Kidney capillary endothelial cell (primary cell): ENCODE data around the gene CACNA1D.

Experiments
- DNase-seq: peaks from one replicate; pipeline ENCODE4 v3.0.0-alpha.2; 2018; ENCODE audit warnings: low spot score

CACNA1D gene

DNA sequence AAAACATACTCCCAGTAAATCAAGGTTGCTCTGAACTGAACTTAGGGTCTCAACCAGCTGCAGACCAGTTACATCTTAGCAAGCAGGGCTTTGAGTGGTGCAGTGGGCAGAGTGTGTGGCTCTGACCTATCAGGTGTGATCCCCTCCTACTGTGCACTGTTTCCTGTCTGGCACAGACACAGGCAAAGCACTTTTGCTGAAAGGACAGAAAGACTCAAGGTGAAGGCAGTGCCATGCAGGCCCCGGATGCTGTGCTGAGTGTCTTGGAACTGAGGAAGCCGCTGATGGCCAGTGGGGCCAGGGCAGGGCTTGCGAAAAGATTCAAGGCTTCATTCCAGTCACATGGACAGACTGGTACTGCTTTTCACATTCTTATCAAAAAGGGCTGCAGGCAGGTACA, 85.2 kb downstream of the CACNA1D start:
- DNase-seq = no peak

DNA sequence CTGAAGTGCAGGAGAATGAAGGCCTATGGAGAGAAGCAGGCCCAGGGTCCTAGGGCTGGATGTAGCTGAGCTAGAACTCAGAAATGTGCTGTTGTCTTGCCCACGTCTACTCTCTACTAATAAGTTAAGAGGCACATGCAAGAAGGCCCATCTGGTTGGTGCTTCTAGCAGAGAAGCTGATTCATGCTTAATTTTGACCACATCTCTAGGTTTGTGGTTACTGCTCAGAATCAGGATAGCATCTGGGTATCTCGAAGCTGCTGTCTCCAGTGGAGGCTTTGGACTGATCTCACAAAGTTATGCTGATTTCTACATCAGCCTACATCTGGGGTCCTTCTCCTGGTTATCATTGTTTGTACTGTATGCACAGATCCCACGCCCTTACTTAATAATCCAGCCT, 87.3 kb downstream of the CACNA1D start:
- no peak for DNase-seq

DNA sequence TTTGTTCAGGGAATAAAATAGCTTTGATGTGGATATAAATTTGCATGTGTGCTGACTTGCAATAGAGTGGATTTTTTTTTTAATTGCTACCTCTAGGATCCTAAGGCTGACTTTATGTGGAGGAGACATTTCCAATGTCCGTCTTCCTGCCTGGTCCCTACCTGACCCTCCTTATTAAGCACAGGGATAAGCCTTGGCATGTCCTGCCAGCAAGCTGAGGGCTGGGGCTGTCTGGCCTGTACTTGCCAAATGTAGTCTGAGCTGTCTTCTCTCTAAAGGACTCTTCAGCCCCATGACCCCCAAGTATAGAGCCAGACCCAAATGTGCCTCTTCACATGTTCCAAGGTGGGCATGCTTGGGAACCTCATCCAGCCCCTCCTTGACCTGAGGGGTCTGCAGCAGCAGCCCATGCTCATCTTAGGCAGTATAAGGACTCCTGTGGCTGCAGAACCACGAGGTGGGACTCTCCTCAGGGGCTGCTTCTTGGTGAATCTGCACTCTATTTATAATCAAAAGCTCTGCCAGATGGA, 88.8 kb downstream of the CACNA1D start:
- DNase-seq = no peak

DNA sequence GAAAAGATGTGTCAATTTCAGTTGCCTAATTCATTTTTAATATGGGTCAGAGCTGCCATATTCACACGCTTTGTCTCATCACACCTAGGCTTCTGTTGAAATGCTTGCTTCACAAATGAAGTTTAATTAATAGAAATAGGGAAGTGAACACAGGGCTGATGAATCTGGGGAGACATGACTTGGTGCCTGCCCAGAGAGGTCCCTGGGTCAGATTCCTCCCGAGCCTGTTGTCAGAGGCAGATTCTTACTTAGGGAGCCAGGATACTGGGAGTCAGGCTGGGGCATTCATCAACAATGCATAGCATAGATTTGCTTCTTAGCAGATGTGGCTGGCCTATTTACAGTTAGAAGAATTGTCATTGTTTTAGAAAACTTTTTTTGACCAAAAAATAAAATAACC, 90.6 kb downstream of the CACNA1D start:
- no peak for DNase-seq

DNA sequence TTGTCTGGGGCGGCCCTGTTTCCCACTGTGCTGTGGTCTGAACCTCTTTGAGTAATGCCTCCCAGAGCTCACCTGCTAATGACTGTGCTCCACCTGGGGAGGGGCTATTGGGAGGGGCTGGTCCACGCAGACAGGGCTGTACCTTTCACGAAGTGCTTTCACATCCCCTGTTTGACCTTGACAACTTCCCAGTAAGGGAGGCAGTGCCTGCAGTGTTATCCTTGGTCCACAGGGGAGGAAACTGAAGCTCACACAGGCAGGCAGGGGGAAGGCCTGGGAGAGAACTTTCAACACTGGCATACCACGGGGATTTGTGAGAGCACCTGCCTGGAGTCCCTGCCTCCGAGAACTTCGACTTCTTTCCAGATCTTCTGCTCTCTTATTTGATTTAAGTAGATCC, 91.2 kb downstream of the CACNA1D start:
- DNase-seq = no peak

DNA sequence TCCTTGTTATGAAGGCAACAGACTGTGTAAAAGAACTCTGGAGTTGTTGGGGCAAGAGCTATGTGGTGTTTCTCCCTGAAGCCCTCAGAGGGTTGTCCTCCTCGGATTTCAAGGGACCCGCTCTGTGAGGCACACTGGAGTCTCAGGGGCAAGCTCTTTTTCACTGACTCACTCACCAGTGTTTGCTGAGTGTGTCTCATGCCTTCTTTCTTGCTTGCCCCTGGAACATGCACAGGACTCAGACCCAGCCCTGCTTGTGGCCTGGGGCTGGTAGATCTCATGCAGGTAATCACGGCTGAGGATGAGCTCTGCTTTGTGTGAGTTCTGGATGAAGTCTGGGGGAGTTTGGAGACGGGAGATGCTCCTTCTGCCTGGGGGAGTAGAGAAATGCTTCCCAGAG, 93.7 kb downstream of the CACNA1D start:
- DNase-seq = no peak

DNA sequence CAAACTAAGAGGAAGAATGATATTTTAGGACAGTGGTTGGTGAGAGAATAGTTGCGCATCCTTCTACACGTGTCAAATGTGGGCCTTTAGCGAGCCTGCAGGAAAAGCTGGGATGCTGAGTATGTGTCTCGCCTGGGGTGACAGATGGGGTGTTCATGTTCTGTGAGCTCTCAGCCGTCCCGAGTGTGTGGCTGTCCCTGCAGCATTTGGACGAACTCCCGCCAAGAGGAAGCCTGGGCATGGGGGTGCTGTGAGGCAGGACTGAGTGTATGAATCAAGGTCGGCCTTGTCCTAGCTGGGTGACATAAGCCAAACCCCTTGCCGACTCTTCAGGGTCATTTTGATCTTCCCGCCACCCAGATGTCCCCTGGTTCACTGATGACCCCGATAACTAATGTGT, 94.8 kb downstream of the CACNA1D start:
- no peak for DNase-seq

DNA sequence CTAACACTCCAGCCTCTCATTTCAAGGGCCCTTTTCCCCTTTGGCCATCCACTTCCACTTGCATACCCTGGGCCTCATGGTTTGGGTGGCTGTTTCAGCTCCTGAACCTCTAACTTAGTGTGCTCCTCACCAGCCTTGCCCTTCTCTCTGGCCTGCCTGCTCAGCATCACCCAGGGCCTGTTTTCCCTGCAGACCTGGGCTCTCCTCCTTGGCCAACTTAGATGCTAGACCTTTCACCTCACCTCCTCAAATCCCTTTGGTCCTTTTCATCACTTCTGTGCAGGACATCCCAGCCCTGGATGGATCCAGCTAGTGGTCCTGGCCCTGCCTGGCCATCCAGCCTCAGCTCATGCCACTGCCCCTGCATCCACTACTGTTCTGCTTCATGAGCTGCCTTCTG, 95.4 kb downstream of the CACNA1D start:
- DNase-seq = no peak

DNA sequence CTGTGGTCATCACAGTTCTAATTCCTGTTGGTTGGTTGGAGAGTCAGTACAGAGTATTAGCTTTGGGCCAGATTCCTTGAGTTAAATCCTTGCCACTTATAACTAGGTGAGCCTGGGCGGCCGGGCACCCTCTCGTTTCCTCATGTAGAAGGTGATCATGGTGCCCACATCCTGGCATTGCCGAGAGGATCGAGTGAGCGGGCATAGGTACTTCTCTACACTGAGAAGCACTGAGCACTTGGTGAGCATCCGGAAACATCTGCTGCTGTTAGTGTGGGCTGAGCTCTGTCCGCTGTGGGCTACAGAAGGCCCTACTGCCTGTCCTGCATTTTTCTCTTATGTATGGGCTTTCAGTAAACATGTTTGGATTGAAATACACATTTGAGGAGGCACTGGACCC, 96.2 kb downstream of the CACNA1D start:
- DNase-seq = no peak

DNA sequence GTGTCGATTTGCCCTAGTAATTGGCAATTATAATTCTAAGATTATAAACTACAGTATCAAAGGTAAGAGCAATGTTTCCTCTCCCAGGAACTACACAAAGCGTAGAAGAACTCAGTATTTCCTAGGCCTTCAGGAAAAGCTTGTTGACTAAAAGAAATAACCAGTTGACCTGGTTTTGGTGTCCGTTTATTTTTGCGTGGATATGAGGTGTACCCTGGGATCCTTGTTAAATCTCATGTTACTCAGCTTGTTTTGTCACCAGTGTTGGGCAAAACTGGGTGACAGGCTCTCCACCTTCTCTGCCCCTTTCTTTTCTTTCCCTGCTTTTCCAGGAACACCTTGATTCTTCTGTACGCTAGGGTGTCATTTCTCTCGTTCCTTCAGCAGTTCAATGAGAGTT, 97.2 kb downstream of the CACNA1D start:
- no peak for DNase-seq

DNA sequence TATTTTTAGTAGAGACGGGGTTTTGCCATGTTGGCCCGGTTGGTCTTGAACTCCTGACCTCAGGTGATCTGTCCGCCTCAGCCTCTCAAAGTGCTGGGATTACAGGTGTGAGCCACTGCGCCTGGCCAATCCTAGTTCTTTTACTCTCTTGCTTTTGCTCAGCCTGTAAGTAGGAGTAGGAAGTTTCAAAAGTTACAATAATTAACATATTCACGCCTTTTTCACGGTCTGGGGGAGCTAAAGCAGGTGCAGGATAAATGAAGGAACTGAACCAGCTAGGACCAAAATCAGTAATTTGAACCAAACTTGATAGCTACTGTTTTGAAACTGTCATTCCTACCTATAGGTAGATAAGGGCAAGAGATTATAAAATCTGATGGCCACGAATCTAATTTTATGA, 98.5 kb downstream of the CACNA1D start:
- DNase-seq = no peak

DNA sequence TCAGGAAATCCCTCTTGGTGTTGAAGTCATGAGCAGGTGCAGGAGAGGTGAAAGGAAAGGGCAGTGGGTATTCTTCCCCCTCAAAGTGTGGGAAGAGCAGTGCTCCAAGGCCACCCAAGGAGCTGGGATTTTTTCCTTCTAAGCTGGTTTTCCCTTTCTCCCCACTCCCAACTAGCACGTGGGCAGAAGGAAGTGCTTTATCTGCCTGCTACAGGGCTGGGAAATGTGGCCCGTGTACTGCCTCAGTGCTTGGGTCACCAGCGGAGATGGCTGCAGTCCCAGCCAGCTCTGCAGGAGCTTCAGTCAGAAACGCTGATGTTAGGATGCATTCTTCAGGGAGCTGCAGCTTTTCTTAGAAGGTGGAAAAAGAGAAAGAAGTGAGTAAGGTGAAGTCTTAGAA, 99.2 kb downstream of the CACNA1D start:
- no peak for DNase-seq

DNA sequence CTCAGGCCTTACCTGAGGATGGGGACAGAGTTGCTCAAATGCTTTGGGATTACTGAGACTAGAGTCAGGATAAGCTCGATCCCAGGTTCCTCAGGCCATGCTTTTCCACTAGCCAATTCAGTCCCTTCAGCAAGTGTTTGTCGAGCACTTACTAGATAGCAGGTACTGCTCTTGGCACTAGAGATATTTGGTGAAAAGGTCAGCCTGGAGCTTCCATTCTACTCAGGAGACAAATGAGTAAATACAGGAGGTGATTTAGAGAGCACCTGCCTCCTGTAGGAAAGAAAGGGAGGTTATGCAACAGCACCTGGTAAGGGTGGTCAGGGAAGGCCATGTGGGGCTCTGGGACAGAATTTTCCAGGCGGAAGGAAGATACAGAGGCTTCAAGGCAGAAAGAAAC, 99.9 kb downstream of the CACNA1D start:
- DNase-seq = no peak

DNA sequence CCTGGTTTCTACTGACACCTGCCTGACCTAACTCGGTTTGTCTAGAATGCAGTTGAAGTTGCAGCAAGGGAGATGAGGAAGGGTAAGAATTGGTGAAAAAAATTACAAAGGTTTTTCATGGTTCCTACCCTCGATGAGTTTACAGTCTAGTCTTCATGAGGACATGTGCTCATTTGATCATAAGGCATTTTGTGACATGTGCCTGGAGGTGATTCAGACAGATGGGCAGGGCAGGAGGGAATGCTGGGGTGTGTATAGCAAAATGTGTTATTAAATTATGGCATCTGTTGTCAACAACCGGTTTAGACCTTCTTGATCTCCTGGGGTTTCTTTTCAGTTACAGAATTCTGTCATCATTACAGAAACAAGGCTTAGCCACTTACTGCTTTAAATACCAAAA, 101.2 kb downstream of the CACNA1D start:
- no peak for DNase-seq

DNA sequence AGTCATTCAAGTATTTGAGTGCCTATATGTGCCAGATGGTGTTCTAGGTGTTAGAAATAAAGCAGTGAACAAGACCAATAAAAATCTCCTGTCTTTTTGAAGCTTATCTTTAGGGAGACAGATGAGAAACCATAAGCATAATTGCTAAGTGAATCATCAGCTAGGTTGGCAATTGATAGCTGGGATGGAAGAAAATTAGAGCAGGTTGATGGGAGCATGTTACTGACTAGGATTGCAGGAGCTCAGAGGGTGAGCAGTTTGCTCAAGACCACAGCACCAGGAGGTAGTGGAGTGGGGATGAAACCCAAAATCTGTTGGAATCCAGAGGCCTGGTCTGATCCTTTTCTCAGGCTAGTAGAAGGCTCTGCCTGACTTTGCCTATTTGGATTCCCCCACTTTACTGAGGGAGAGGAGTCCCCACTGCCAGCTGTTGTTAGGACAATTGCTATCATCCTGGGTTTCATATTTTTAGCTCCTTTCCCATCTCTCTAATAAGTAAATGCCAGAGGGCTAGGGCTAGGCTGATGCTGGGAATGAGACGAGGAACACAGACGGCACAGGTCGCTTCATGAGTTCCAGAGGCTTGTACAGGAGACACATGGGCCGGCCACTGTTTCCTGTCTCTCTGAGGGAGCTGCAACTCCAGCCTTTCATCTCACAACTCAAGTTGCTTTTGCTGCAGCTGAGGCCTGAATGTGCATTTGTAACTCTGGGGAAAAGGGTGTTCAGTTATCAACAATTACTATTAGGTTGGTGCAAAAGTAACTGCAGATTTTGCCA, 102.9 kb downstream of the CACNA1D start:
- DNase-seq = no peak

DNA sequence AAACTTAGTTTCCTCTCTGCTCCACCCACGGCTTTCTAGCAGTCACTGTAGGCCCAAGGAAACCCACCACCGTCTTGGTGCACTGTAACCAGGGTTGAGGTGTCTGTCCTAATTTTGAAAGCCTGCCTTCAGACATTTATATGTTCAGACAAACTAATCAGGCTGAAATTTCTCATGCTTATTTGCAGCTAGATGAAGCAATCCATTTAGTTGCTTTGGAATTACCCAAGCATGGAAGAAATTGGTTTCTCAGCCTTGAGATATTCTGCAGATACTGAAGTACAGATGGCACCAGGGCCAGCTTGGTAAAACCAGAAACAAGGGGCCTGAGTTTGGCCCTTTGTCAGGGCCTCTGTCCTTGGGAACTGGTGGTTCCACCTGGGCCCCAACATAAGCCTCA, 105.4 kb downstream of the CACNA1D start:
- no peak for DNase-seq

DNA sequence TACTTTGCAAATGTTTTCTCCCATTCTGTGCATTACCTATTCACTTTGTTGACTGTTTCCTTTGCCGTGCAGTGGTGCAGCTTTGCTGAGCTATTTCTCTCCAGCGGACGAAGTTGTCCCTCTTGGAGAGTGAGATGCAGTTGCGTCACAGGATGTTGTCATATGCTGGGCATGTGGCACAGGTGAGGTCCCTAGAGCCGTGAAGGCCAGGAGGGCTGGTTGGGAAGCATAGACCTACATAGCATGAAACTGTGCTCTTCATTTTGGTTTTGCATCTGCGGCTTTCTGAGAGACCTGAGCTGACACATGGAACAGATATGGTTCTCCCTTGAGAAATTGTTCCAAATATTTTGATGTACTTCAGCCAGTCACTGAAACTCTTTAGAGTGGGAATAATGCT, 108.5 kb downstream of the CACNA1D start:
- DNase-seq = no peak

DNA sequence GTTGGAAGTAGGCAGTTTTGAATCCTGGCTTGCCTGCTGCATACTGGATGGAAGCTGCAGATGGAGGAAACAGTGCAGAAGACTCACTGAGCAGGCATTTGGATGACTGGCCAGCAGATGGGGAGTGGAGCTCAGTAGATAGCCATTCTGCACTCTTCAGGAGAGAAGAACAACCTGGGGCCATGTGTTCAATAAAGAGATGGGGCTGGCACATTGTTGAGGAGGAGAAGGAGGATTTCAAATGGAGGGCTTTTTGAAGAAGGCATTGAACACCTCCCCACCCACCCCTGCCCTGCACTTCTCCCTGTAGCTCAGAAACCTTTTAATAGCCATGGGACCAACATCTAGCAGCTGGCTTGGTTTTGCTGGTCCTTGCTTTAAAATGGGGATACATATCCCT, 109.8 kb downstream of the CACNA1D start:
- DNase-seq = no peak

DNA sequence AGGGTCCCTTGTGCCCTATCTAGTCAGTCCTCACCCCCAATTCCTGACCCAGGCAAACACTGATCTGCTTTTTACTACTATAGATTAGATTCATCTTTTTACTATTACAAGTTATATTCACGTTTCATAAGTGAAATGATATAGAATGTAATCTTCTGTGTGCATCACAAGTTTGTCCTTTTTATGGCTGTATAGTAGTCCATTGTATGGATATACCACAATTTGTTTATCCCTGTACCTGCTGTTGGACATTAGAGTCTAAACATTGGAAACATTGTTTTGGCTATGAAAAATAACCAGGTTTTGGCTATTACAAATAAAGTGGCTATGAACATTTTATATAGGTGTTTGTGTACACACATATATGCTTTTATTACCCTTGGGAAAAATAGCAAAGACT, 112.4 kb downstream of the CACNA1D start:
- DNase-seq = no peak

DNA sequence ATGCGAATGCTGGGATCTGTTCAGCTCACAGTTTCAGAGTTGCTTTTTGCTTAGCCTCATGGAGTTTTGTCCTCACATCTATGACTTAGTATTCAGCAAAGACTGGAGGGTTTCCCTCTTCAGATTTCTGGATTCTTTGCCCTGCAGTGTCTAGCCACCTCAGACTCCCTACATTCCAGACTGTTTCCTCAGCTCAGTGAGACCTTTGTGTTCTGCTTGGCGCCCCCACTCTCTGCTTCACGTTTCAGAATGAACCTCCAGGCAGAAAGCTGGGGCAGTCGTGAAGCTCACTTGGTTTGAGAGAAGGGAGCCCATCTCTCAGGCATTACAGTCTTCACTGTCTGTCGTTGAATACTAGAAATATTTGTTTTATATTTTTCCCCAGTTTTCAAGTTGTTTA, 118.1 kb downstream of the CACNA1D start:
- no peak for DNase-seq

DNA sequence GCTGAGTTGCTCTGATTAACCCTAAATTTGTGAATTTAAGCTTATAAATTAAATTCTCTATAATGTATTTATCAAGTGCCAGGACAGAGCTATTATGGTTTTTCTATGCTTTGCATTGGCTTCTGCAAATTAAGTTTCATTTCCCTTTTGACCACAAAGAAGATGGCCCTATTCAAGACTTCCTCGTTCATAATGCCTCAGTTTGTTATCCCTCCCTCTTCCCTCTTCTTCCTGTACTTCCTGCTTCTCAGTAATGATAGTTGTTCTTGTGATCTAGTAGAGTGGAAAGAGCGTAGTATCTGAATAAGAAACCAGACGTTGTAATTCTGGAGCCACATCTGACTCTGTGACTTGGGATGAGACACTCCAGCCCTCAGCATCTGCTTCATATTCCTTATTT, 118.7 kb downstream of the CACNA1D start:
- no peak for DNase-seq

DNA sequence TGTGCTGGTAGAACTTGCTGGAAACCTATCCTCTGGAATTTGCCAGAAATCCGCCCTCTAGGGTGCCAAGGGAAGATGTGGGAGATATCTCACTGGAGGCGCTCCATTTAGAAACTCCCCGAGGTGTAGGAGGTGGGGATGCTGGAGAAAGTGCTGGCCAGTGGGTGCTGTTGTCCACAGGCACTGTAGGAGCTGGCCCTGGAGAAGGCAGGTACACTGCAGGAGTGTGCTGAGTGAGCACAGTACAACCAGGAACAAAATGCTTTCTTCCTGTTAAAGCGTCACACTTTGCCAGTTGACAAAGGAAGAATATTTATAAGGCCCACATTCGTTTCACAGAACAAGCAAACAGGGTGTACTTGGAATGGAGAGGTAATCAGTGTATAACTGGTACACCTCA, 119.9 kb downstream of the CACNA1D start:
- DNase-seq = no peak

DNA sequence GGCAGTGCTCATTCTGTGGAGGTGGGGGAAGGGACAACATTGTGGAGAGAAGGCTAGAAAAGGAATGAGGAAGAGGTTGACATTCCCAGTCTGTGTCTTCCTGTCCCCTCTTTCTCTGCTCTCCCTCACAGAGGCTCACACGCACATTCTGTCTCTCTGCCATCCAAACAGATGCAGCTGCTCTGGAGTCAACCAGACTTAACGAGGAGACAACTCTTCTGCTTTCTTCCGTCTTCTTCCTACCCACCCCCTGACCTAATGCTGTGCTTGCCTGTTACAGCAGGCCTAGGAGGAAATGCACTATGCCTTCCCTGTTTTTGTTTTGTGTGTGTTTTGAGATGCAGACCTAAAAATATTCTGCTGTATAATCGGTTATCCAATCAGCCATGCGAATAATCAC, 121.9 kb downstream of the CACNA1D start:
- DNase-seq = no peak
